ENCODE results near the gene TREML1.
"Not testable (repeated sequence)": the region's sequence is repeated elsewhere in the genome, so short reads cannot be mapped to it uniquely, and the experiment has no call there.

The TREML1 gene

GRCh38 chr6:41136911-41137310 is 17.2 kb downstream of the TREML1 start:
- DNase-seq: no peak

- DNase-seq: no peak
Measured at GRCh38 chr6:41135062-41135832, 18.9 kb downstream of the TREML1 start.

GRCh38 chr6:41132254-41132653 is 21.9 kb downstream of the TREML1 start:
- no peak for DNase-seq

GRCh38 chr6:41125282-41125681 is 28.9 kb downstream of the TREML1 start:
- DNase-seq: no peak

- DNase-seq: no peak
Measured at GRCh38 chr6:41122918-41123317, 31.2 kb downstream of the TREML1 start.

- DNase-seq: no peak
Measured at GRCh38 chr6:41122373-41122772, 31.8 kb downstream of the TREML1 start.

- DNase-seq: no peak
Measured at GRCh38 chr6:41120058-41120457, 34.1 kb downstream of the TREML1 start.

- DNase-seq: no peak
Measured at GRCh38 chr6:41119508-41119907, 34.6 kb downstream of the TREML1 start.

- DNase-seq: not testable (repeated sequence)
Measured at GRCh38 chr6:41115027-41115426, 39.1 kb downstream of the TREML1 start.

GRCh38 chr6:41111017-41111416 is 43.1 kb downstream of the TREML1 start:
- no peak for DNase-seq

- DNase-seq: no peak
Measured at GRCh38 chr6:41103847-41104246, 50.3 kb downstream of the TREML1 start.

- DNase-seq: no peak
Measured at GRCh38 chr6:41100871-41101287, 53.3 kb downstream of the TREML1 start.

Measured in NCI-H446 treated with DMSO at 0.1 percent for 48 hours (cell line).